Vagina (tissue), 2 donors: ENCODE results near the gene ATRN. TPM values are rescaled to one million over a fixed set of nuclear protein-coding genes. Genes with fewer than 3 reads are reported as not detected.

Experiments used
- DNase-seq, 2 donors: peaks; one replicate each; pipeline ENCODE4 v3.0.0-alpha.2; 2017; ENCODE audit errors: extremely low spot score in 2 of 2
- H3K27ac ChIP-seq: fragments of 200-600 bp; sonication (generic); one replicate; pipeline ENCODE4 v1.5.1; 2019
- H3K27me3 ChIP-seq: fragments of 200-600 bp; sonication (generic); one replicate; pipeline ENCODE4 v1.5.1; 2019
- H3K36me3 ChIP-seq, 2 donors: fragments of 200-600 bp; sonication (generic); one replicate each; pipeline ENCODE4 v1.5.1; 2017 to 2019
- H3K4me1 ChIP-seq: fragments of 200-600 bp; sonication (generic); one replicate; pipeline ENCODE4 v1.5.1; 2019
- H3K4me3 ChIP-seq, 2 donors: fragments of 200-600 bp; sonication (generic); 1 replicate in 1 of 2; 2 replicates in 1 of 2; pipeline ENCODE4 v1.5.1; 2016 to 2019
- H3K9me3 ChIP-seq: fragments of 200-600 bp; sonication (generic); one replicate; pipeline ENCODE4 v1.5.1; 2019
- POLR2A ChIP-seq, 2 donors: fragments of 450-650 bp; IDR thresholded peaks; one replicate each; pipeline ENCODE4 v1.6.1; 2017; ENCODE audit warnings: antibody characterized with exemption in 2 of 2, mild to moderate bottlenecking in 2 of 2, moderate library complexity in 2 of 2
- POLR2AphosphoS5 ChIP-seq, 2 donors: sonication (generic); formaldehyde crosslinking; IDR thresholded peaks; one replicate each; pipeline ENCODE4 v1.9.0; 2017; ENCODE audit warnings: antibody characterized with exemption in 2 of 2, mild to moderate bottlenecking in 2 of 2, low read depth in 1 of 2; ENCODE audit not compliant: insufficient read depth in 1 of 2
- intact Hi-C: fragments of 100-400 bp; cut with DNase I; formaldehyde crosslinking; loops from one replicate; pipeline ENCODE4 v1.15.1; 2023
- total RNA-seq: library from RNA; depleted of rRNA; stranded (reverse); fragments of >200 nt; gene quantifications from one replicate; pipeline ENCODE4 v1.2.3, GENCODE V29; 2016
- TF ChIP-seq, protein P1 (sequence below), 3 experiments: fragments of 450-650 bp in 2 of 3; fragments of 200-600 bp in 1 of 3; sonication (generic) in 1 of 3; IDR thresholded peaks; one replicate each; pipeline ENCODE4 v1.5.1; 2017 to 2019; ENCODE audit warnings: antibody characterized with exemption in 3 of 3, mild to moderate bottlenecking in 2 of 3, moderate library complexity in 2 of 3

ATRN gene
- total RNA-seq, 1 donor from 2014 or later, result 22.8 TPM

DNA sequence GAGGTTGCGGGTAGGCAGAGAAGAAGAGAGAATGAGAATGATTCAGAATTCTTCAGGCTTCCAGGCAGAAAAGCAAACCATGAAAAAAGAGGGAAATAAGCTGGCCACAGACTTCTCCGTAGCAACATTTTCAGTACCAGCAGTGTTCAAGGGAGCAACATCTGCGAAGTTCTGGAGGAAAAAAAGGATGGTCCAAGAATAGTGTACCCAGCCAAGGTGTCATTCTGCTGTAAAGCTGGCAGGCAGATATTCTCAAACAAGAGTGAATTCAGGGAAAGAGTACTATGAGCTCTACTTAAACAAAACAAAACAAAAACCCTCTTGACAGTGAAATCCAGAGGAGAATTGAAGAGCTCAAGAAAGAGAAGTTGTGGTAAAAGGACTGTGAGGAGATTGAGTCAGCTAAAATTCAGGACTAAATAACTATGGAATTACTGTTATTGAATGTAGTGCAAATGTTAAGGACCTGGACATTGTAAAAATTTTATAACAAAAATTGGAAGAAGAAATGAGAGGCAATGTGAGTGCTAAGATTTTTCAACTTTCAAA is 86.5 kb downstream of the ATRN start:
- no peaks in the 10 kb centered on the region for H3K9me3 ChIP-seq
- H3K27me3 ChIP-seq, result no peaks in the 10 kb centered on the region
- no peak overlapping the region for H3K27ac ChIP-seq
- no peak for DNase-seq
- no peak overlapping the region for H3K4me3 ChIP-seq
- no peaks in the 10 kb centered on the region for H3K36me3 ChIP-seq
- intact Hi-C loops, result no loop called here
- TF ChIP-seq POLR2A (IDR thresholded peaks at IDR 0.05), result no peak
- TF ChIP-seq, protein P1, sequence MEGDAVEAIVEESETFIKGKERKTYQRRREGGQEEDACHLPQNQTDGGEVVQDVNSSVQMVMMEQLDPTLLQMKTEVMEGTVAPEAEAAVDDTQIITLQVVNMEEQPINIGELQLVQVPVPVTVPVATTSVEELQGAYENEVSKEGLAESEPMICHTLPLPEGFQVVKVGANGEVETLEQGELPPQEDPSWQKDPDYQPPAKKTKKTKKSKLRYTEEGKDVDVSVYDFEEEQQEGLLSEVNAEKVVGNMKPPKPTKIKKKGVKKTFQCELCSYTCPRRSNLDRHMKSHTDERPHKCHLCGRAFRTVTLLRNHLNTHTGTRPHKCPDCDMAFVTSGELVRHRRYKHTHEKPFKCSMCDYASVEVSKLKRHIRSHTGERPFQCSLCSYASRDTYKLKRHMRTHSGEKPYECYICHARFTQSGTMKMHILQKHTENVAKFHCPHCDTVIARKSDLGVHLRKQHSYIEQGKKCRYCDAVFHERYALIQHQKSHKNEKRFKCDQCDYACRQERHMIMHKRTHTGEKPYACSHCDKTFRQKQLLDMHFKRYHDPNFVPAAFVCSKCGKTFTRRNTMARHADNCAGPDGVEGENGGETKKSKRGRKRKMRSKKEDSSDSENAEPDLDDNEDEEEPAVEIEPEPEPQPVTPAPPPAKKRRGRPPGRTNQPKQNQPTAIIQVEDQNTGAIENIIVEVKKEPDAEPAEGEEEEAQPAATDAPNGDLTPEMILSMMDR (IDR thresholded peaks at IDR 0.05), result no peak
- TF ChIP-seq POLR2AphosphoS5 (IDR thresholded peaks at IDR 0.05; ENCODE audit: insufficient read depth in 1 of 2, low read depth in 1 of 2), result no peak
- H3K4me1 ChIP-seq, result no peaks in the 10 kb centered on the region

DNA sequence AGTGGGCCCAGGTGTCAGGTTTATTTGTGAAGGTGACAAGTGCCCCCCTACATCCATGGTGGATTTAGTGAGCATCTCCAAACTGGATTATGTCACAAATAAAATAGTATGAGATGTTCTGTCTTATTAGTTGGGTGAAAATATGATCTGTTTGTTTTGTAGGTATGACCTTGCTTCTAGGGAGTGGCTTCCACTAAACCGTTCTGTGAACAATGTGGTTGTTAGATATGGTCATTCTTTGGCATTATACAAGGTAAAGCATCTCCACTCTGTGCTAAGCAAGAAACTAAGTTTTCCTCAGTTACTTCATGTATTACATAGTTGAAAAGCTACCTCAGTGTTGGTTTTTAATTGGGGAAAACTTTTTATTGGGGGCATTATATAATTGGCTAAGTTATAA is 88.4 kb downstream of the ATRN start:
- no peak for DNase-seq
- no peak overlapping the region for H3K27ac ChIP-seq
- H3K27me3 ChIP-seq, result no peaks in the 10 kb centered on the region
- H3K4me1 ChIP-seq, result no peaks in the 10 kb centered on the region
- H3K9me3 ChIP-seq, result no peaks in the 10 kb centered on the region
- no peak overlapping the region for H3K4me3 ChIP-seq
- peaks cover 0 to 5% of the 10 kb centered on the region in 2 donors for H3K36me3 ChIP-seq
- no peak for TF ChIP-seq POLR2AphosphoS5 (IDR thresholded peaks at IDR 0.05; ENCODE audit: insufficient read depth in 1 of 2, low read depth in 1 of 2)
- no peak for TF ChIP-seq POLR2A (IDR thresholded peaks at IDR 0.05)
- TF ChIP-seq, protein P1 (IDR thresholded peaks at IDR 0.05), result no peak
- intact Hi-C loops, result no loop called here

DNA sequence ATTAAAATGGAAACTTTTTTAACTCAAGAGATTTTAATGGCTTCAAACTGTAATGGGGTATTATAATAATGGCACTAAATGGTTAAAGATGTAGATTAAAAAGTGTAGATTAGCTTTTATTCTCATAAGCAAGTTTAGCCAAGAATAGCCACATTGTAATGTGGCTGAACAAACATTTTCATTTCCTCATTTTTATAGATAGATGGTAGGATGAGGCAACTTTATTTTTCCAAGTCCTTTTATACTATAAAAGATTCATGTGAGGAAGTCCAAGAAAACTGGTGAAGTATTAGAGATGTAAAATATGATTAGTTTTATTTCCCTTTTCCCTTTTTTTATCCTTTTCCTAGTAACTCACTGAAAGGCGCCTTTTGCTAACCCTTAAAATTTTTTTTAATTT is 88.8 kb downstream of the ATRN start:
- Histone ChIP-seq H3K27ac (no peak overlapping the region), H3K9me3 (no peaks in the 10 kb centered on the region), H3K4me3 (no peak overlapping the region), H3K4me1 (no peaks in the 10 kb centered on the region), H3K36me3 (peaks cover 0 to 5% of the 10 kb centered on the region in 2 donors), H3K27me3 (no peaks in the 10 kb centered on the region)
- intact Hi-C loops, result no loop called here
- TF ChIP-seq, protein P1 (IDR thresholded peaks at IDR 0.05), result no peak
- no peak for TF ChIP-seq POLR2AphosphoS5 (IDR thresholded peaks at IDR 0.05; ENCODE audit: insufficient read depth in 1 of 2, low read depth in 1 of 2)
- TF ChIP-seq POLR2A (IDR thresholded peaks at IDR 0.05), result no peak
- DNase-seq, result no peak

DNA sequence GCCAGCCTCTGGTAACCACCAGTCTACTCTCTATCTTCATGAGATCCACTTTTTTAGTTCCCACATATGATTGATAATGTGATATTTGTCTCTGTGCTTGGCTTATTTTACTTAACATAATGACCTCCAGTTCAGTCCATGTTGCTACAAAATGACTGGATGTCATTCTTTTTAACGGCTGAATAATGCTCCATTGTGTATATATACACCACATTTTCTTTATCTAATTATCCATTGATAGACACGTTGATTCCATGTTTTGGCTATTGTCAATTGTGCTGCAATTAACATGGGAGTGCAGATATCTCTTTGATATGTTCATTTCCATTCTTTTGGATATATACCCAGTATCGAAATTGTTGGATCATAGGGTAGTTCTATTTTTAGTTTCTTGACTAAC is 89.3 kb downstream of the ATRN start:
- TF ChIP-seq POLR2AphosphoS5 (IDR thresholded peaks at IDR 0.05; ENCODE audit: insufficient read depth in 1 of 2, low read depth in 1 of 2) (no peak), POLR2A (IDR thresholded peaks at IDR 0.05) (no peak)
- TF ChIP-seq, protein P1 (IDR thresholded peaks at IDR 0.05), result no peak
- DNase-seq, result no peak
- no peak overlapping the region for H3K27ac ChIP-seq
- intact Hi-C loops, result no loop called here
- peaks cover 0 to 5% of the 10 kb centered on the region in 2 donors for H3K36me3 ChIP-seq
- no peak overlapping the region for H3K4me3 ChIP-seq
- no peaks in the 10 kb centered on the region for H3K27me3 ChIP-seq
- no peaks in the 10 kb centered on the region for H3K4me1 ChIP-seq
- no peaks in the 10 kb centered on the region for H3K9me3 ChIP-seq

DNA sequence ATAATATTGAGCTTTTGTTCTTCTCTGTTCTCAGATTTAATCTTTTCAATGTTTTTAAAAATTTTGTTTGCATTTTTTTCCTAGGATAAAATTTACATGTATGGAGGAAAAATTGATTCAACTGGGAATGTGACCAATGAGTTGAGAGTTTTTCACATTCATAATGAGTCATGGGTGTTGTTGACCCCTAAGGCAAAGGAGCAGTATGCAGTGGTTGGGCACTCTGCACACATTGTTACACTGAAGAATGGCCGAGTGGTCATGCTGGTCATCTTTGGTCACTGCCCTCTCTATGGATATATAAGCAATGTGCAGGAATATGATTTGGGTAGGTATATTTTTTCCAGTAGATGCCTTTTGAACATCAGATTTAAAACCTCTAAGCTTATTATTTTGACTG is 89.8 kb downstream of the ATRN start:
- intact Hi-C loops, result no loop called here
- TF ChIP-seq, protein P1 (IDR thresholded peaks at IDR 0.05), result no peak
- no peak for TF ChIP-seq POLR2A (IDR thresholded peaks at IDR 0.05)
- TF ChIP-seq POLR2AphosphoS5 (IDR thresholded peaks at IDR 0.05; ENCODE audit: insufficient read depth in 1 of 2, low read depth in 1 of 2), result no peak
- H3K27ac ChIP-seq, result no peak overlapping the region

More for the DNA sequence above, 89.8 kb downstream of the ATRN start:
- DNase-seq, result no peak
- H3K36me3 ChIP-seq, result peaks cover 0 to 5% of the 10 kb centered on the region in 2 donors
- no peaks in the 10 kb centered on the region for H3K27me3 ChIP-seq
- H3K4me3 ChIP-seq, result no peak overlapping the region
- H3K9me3 ChIP-seq, result no peaks in the 10 kb centered on the region
- H3K4me1 ChIP-seq, result no peaks in the 10 kb centered on the region
